H4 (cell line): Measurements from ENCODE around the gene PCDHGA12. TPM values are rescaled to one million over a fixed set of nuclear protein-coding genes. Genes with fewer than 3 reads are reported as not detected.
"Not testable (repeated sequence)": the region's sequence is repeated elsewhere in the genome, so short reads cannot be mapped to it uniquely, and the experiment has no call there.

ENCODE experiments used
- DNase-seq: peaks from one replicate; pipeline ENCODE4 v3.0.0-alpha.2; 2015; ENCODE audit warnings: low spot score
- total RNA-seq: library from RNA; depleted of rRNA; stranded (reverse); fragments of >200 nt; shearing (Covaris generic); gene quantifications from 2 replicates; pipeline ENCODE4 v1.2.3, GENCODE V29; 2014; rRNA removed

The PCDHGA12 gene
- 0.14 and 0.76 TPM in 2 replicates for total RNA-seq

DNA sequence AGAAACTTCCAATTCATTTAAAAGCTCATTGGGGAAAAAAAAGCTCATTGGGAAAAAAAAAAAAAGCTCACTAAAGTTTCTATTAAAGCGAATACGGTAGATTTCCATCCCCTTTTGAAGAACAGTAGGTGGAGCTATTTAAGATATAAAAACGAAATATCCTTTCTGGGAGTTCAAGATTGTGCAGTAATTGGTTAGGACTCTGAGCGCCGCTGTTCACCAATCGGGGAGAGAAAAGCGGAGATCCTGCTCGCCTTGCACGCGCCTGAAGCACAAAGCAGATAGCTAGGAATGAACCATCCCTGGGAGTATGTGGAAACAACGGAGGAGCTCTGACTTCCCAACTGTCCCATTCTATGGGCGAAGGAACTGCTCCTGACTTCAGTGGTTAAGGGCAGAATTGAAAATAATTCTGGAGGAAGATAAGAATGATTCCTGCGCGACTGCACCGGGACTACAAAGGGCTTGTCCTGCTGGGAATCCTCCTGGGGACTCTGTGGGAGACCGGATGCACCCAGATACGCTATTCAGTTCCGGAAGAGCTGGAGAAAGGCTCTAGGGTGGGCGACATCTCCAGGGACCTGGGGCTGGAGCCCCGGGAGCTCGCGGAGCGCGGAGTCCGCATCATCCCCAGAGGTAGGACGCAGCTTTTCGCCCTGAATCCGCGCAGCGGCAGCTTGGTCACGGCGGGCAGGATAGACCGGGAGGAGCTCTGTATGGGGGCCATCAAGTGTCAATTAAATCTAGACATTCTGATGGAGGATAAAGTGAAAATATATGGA, at the start of gene PCDHGA12:
PCDHGA12 (plus strand) TSS at position 176 of the 782 bp plus-strand sequence; CDS start at position 429, 253 bp downstream.
- DNase-seq: no peak

DNA sequence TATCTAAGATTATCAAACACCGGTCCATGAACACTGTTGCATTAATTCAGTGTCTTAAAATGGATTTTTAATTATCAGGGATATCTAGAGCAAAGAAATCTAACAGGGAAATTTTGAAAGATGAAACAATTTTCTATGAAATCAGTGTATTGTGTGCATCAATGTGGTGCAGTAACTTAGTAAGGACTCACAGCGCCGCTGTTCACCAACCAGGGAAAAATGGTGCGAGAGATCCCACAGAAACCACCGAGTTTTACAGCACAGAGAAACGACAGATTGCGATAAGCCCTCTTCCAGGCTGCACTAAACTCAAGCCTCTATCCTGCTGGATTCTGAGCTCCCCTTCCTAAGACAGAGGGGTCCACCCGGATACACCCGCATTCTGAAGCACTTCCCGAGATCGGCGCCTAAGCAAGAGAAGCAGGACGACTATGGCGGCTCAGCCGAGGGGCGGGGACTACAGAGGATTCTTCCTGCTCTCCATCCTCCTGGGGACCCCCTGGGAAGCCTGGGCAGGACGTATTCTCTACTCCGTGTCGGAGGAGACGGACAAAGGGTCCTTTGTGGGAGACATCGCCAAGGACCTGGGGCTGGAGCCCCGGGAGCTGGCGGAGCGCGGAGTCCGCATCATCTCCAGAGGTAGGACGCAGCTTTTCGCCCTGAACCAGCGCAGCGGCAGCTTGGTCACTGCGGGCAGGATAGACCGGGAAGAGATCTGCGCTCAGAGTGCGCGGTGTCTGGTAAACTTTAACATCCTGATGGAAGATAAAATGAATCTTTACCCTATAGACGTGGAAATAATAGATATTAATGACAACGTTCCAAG, 47.6 kb upstream of the PCDHGA12 start, which contains the start of gene PCDHGA7:
PCDHGA7 (plus strand) TSS at position 274 of the 826 bp plus-strand sequence; CDS start at position 432, 158 bp downstream.
- no peak for DNase-seq

DNA sequence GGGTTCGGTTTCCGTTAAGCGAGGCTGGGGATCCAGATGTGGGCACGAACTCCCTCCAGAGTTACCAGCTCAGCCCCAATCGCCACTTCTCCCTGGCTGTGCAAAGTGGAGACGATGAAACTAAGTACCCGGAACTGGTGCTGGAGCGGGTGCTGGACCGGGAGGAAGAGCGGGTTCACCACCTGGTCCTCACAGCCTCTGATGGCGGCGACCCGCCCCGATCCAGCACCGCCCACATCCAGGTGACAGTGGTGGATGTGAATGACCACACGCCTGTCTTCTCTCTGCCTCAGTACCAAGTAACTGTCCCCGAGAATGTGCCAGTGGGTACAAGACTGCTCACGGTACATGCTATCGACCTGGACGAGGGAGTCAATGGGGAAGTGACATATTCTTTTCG, 47.0 kb upstream of the PCDHGA12 start:
- DNase-seq: no peak

DNA sequence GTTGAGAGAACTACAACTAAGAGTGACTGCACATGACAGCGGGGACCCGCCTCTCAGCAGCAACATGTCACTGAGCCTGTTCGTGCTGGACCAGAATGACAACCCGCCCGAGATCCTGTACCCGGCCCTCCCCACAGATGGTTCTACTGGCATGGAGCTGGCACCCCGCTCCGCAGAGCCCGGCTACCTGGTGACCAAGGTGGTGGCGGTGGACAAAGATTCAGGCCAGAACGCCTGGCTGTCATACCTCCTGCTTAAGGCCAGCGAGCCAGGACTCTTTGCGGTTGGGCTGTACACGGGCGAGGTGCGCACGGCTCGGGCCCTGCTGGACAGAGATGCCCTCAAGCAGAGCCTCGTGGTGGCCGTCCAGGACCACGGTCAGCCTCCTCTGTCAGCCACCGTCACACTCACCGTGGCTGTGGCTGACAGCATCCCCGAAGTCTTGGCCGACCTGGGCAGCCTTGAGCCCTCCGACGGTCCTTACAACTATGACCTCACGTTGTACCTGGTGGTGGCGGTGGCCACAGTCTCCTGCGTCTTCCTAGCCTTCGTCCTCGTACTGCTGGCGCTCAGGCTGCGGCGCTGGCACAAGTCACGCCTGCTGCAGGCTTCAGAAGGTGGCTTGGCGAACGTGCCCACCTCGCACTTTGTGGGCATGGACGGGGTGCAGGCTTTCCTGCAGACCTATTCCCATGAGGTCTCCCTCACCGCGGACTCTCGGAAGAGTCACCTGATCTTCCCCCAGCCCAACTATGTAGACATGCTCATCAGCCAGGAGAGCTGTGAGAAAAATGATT, 45.6 kb upstream of the PCDHGA12 start:
- DNase-seq: no peak

DNA sequence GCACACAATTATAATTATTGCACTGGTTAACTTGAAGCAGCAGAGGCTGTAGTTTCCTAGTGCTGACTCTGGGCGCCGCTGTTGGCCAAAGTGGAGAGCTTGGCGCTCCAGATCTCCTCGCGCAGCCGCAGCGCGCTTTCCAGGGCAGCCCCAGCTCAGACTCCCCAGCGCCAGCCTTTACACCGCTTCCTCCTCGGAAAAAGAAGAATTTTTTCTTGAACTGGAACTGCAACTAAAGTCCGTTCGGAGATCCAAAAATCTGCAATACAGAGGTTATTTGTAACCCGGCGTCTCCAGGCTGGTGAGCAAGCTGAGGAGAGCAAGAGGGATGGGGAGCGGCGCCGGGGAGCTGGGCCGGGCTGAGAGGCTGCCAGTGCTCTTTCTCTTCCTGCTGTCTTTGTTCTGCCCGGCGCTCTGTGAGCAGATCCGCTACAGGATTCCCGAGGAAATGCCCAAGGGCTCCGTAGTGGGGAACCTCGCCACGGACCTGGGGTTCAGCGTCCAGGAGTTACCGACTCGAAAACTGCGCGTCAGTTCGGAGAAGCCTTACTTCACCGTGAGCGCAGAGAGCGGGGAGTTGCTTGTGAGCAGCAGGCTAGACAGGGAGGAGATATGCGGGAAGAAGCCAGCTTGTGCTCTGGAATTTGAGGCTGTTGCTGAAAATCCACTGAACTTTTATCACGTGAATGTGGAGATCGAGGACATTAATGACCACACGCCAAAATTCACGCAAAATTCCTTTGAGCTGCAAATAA, 42.6 kb upstream of the PCDHGA12 start, which contains the start of gene PCDHGB4:
PCDHGB4 (plus strand) TSS at position 142 of the 755 bp plus-strand sequence; CDS start at position 329, 187 bp downstream.
- not testable (repeated sequence) for DNase-seq

DNA sequence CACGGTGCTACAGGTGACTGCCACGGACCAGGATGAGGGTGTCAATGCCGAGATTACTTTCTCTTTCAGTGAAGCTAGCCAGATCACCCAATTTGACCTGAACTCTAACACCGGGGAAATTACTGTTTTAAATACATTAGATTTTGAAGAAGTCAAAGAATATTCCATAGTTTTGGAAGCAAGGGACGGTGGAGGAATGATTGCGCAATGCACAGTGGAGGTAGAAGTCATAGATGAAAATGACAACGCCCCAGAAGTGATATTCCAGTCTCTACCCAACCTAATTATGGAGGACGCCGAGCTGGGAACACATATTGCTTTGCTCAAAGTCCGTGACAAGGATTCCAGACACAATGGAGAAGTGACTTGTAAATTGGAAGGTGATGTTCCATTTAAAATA, 41.6 kb upstream of the PCDHGA12 start:
- no peak for DNase-seq

DNA sequence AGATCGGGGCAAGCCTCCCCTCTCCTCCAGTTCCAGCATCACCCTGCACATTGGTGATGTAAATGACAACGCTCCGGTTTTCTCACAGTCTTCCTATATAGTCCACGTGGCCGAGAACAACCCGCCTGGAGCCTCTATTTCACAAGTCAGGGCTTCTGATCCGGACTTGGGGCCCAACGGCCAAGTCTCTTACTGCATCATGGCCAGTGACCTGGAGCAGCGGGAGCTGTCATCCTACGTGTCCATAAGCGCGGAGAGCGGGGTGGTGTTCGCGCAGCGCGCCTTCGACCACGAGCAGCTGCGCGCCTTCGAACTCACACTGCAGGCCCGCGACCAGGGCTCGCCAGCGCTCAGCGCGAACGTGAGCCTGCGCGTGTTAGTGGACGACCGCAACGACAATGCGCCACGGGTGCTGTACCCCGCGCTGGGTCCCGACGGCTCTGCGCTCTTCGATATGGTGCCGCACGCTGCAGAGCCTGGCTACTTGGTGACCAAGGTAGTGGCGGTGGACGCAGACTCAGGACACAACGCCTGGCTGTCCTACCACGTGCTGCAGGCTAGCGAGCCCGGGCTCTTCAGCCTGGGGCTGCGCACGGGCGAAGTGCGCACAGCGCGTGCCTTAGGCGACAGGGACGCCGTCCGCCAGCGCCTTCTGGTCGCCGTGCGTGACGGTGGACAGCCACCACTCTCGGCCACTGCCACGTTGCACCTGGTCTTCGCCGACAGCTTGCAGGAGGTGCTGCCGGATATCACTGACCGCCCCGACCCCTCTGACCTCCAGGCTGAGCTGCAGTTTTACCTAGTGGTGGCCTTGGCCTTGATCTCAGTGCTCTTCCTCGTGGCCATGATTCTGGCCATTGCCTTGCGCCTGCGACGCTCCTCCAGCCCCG, 40.9 kb upstream of the PCDHGA12 start:
- DNase-seq: no peak

DNA sequence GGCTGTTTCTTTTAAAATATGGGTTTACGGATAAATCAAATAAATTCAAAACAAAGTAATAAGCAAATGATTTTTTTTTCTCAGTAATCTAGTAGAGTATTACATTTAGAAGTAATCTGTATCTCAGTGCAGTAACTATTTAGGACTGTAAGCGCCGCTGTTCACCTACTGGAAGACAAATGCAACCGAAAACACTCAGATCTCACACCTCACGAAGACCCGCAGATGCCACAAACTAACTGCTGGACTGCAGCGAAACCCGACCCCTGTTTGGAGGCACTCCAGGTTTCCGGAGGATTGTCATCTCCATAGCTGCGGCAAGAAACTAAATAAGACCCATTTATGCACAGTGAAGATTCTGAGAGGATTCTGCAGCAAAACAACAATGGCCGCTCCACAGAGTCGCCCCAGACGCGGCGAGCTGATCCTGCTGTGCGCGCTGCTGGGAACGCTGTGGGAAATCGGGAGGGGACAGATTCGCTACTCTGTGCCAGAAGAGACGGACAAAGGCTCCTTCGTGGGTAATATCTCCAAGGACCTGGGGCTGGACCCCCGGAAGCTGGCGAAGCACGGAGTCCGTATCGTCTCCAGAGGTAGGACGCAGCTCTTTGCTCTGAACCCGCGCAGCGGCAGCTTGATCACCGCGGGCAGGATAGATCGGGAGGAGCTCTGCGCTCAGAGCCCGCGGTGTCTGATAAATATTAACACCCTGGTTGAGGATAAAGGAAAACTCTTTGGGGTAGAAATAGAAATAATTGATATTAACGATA, 37.7 kb upstream of the PCDHGA12 start, which contains the start of gene PCDHGA8:
PCDHGA8 (plus strand) TSS at position 205 of the 770 bp plus-strand sequence; CDS start at position 386, 181 bp downstream.
- no peak for DNase-seq

DNA sequence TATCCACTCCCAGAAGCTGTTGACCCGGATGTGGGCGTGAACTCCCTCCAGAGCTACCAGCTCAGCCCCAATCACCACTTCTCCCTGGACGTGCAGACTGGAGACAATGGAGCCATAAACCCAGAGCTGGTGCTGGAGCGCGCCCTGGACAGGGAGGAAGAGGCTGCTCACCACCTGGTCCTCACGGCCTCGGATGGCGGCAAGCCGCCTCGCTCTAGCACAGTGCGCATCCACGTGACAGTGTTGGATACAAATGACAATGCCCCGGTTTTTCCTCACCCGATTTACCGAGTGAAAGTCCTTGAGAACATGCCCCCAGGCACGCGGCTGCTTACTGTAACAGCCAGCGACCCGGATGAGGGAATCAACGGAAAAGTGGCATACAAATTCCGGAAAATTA, 37.0 kb upstream of the PCDHGA12 start:
- DNase-seq: no peak

DNA sequence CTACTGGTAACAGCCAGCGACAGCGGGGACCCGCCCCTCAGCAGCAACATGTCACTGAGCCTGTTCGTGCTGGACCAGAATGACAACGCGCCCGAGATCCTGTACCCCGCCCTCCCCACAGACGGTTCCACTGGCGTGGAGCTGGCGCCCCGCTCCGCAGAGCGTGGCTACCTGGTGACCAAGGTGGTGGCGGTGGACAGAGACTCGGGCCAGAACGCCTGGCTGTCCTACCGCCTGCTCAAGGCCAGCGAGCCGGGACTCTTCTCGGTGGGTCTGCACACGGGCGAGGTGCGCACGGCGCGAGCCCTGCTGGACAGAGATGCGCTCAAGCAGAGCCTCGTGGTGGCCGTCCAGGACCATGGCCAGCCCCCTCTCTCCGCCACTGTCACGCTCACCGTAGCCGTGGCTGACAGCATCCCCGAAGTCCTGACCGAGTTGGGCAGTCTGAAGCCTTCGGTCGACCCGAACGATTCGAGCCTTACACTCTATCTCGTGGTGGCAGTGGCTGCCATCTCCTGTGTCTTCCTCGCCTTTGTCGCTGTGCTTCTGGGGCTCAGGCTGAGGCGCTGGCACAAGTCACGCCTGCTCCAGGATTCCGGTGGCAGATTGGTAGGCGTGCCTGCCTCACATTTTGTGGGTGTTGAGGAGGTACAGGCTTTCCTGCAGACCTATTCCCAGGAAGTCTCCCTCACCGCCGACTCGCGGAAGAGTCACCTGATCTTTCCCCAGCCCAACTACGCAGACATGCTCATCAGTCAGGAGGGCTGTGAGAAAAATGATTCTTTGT, 35.7 kb upstream of the PCDHGA12 start:
- not testable (repeated sequence) for DNase-seq

DNA sequence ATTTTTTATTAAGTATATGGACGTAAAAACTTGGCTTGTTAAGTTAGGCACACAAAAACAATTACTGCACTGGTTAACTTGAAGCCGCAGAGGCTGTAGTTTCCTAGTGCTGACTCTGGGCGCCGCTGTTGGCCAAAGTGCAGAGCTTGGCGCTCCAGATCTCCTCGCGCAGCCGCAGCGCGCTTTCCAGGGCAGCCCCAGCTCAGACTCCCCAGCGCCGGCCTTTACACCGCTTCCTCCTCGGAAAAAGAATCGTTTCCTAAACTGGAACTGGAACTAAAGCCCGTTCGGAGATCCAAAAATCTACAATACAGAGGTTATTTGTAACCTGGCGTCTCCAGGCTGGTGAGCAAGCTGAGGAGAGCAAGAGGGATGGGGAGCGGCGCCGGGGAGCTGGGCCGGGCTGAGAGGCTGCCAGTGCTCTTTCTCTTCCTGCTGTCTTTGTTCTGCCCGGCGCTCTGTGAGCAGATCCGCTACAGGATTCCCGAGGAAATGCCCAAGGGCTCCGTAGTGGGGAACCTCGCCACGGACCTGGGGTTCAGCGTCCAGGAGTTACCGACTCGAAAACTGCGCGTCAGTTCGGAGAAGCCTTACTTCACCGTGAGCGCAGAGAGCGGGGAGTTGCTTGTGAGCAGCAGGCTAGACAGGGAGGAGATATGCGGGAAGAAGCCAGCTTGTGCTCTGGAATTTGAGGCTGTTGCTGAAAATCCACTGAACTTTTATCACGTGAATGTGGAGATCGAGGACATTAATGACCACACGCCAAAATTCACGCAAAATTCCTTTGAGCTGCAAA, 32.4 kb upstream of the PCDHGA12 start, which contains the start of gene PCDHGB5:
PCDHGB5 (plus strand) TSS at position 192 of the 796 bp plus-strand sequence; CDS start at position 373, 181 bp downstream.
- not testable (repeated sequence) for DNase-seq

DNA sequence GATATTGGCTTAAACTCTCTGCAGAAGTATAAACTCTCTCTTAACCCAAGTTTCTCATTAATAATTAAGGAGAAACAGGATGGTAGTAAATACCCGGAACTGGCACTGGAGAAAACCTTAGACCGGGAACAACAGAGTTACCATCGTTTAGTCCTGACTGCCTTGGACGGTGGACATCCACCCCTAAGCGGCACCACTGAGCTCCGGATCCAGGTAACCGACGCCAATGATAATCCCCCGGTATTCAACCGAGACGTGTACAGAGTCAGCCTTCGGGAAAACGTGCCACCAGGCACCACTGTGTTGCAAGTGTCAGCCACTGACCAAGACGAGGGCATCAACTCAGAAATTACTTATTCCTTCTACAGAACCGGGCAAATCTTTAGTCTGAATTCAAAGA, 31.7 kb upstream of the PCDHGA12 start:
- DNase-seq: no peak

DNA sequence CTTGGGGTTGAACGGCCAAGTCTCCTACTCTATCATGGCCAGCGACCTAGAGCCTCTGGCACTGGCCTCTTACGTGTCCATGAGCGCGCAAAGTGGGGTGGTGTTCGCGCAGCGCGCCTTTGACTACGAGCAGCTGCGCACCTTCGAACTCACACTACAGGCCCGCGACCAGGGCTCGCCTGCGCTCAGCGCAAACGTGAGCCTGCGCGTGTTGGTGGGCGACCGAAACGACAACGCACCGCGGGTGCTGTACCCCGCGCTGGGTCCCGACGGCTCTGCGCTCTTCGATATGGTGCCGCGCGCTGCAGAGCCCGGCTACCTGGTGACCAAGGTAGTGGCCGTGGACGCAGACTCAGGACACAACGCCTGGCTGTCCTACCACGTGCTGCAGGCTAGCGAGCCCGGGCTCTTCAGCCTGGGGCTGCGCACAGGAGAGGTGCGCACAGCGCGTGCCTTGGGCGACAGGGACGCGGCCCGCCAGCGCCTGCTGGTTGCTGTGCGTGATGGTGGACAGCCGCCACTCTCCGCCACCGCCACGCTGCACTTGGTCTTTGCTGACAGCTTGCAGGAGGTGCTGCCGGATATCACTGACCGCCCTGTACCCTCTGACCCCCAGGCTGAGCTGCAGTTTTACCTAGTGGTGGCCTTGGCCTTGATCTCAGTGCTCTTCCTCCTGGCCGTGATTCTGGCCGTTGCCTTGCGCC, 30.6 kb upstream of the PCDHGA12 start:
- no peak for DNase-seq

DNA sequence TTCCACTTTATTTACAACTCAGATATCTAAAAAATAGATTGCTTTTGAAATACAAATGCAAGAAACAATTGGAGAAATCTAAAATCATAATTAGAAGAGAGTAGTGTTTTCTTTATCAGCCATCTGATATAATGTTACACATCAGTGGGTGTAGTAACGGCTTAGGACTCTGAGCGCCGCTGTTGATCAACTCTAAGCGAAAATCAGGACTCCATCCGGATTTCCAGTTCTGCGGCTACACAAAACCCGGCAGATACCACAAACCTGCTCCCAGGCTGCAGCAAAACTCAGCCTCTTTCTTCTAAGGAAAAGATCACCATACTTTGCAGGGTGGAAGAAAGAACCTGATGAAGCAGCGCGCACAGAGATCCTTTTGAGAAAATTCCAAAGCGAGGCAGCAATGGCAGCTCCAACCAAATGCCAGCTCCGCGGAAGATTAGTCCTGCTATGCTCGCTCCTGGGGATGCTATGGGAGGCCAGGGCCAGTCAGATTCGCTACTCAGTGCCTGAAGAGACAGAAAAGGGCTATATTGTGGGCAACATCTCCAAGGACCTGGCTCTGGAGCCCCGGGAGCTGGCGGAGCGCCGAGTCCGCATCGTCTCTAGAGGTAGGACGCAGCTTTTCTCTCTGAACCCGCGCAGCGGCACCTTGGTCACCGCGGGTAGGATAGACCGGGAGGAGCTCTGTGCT, 27.6 kb upstream of the PCDHGA12 start, which contains the start of gene PCDHGA9:
PCDHGA9 (plus strand) TSS at position 226 of the 691 bp plus-strand sequence; CDS start at position 401, 175 bp downstream.
- no peak for DNase-seq

DNA sequence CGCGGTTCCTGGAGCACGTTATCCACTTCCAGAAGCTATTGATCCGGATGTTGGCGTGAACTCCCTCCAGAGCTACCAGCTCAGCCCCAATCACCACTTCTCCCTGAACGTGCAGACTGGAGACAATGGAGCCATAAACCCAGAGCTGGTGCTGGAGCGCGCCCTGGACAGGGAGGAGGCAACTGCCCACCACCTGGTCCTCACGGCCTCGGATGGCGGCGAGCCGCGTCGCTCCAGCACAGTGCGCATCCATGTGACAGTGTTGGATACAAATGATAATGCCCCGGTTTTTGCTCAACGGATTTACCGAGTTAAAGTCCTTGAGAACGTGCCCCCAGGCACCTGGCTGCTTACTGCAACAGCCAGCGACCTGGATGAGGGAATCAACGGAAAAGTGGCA, 26.9 kb upstream of the PCDHGA12 start:
- no peak for DNase-seq
